Stimulated activated CD8-positive, alpha-beta memory T cell treated with anti-CD3 and anti-CD28 coated beads, Interleukin-15, amount 100 ng/mL, for 24 hours (primary cell): Measurements from ENCODE around the gene SLC14A1.
"Not testable (repeated sequence)": the region's sequence is repeated elsewhere in the genome, so short reads cannot be mapped to it uniquely, and the experiment has no call there.

Experiments used
- DNase-seq: peaks from one replicate; pipeline ENCODE4 v3.0.0-alpha.2; 2020; ENCODE audit warnings: low read depth

SLC14A1 gene

DNA sequence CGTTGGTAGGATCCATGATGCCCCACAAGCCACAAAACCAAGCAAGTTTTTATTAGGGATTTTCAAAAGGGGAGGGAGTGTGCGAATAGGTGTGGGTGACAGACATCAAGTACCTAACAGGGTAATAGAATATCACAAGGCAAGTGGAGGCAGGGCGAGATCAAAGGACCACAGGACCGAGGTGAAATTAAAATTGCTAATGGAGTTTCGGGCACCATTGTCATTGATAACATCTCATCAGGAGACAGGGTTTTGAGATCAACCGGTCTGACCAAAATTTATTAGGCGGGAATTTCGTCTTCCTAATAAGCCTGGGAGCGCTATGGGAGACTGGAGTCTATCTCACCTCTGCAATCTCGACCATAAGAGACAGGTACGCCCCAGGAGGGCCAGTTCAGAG is 33.7 kb downstream of the SLC14A1 start:
- not testable (repeated sequence) for DNase-seq

DNA sequence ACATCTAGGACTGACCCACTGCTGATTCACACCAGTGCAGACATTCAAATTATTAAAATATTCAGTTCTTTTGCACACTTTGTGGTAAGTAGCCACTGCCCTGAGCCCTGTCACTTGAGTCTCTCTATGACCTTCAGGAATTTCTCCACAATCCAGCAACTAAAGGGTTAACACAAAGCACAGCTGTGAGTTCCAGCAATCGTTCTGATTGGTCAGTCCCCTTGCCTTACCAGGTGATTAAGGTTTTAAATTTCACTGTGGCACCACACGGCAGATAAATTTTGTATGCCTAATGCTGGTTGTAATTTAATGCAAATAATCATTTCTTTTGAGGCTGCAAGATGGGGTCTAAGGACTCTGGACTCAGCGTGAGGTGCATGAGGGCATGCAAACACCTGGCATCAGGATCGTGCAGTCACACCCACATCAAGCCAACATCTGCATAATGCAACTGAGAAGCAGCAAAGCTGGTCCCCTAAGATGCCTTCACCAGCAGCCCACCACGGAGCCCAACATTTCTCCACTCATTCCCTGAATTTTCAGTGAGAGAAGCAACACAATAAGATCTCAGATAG is 36.6 kb downstream of the SLC14A1 start:
- no peak for DNase-seq

GRCh38 chr18:45761512-45762114 is 37.6 kb downstream of the SLC14A1 start:
- no peak for DNase-seq

DNA sequence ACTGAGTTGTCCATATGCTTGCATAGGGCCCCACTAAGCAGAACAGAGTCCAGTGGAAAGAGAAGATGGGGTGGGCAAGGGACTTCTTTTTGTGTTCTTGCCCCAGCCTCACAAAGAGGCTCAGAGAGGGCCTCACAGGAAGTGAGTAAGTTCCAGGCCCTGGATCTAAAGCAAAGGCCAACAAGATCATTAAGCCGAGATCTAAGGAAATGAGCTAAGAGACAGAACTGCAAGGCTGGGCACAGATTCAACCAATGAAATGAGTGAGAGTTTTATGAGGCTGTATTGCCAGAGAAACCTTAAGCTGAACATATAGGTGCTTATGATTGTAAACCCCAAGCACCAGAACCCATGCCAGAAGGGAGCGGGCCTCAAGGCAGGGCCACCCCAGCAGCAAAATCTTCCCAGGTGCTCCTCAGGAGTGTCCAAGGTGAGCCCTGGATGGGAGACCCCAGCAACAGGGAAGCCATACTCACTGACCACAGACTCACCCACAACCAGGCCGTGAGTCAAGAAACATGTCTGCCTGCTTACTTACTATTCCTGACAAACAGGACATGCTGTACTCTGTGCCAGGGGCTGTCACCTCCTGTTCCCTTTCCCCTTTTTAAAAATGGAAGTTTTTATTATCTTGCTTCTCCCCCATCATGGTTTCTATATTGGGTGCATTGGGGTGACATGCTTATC is 40.2 kb downstream of the SLC14A1 start:
- DNase-seq, result no peak

DNA sequence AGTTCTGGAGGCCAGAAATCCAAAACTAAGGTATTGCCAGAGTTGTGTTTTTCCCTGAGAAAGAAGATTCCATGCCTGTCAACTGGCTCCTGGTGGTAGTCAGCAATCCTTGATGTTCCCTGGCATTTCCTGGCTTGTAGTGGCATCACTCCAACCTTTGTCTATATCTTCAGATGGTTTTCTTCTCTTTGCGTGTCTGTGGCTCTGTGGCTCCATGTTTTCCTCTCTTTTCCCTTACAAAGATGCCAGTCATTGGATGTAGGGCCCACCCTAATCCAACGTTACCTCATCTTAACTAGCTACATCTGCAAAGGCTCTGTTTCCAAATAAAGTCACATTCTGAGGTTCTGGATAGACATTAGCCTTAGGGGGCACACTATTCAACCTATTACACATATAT is 41.8 kb downstream of the SLC14A1 start:
- DNase-seq, result no peak

DNA sequence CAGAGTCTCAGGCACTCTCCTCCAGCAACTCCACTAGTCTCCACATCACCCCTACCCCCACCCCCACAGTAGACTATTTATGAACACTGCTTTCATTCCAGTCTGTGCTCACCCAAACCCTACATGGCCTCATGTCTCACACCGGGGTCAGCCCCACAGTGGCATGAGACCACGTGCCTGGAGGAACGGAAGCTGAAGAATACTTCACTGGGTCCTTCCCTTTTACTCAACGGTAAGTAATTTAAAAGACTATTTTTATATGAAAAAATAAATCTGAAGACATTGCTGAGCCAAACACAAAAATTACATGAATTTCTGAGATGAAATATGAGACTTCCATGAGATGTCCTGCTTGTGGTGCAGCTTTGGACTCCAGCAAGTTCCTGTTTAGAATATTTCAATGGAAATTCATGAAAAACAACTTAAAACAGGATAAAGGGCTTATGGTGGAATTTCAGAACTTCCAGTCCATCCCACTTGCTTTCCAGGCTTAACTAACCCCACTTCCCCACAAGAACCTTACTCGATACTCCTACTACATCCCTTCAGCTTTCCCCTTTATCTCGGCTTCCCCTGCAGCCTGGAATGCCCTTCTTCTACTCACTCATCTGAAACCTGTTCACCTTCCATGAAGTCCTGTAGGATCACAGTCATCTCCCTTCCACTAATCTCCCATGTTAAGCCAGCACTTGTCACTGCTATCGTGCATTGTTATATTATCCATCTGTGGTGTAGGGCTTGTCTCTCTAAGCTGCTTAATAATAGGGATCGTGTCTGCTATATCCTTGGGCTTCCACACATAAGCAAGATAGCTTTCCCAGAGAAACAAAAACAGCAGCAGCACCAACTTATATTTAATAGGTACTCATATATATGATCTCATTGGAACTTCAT is 47.9 kb downstream of the SLC14A1 start:
- DNase-seq, result no peak

DNA sequence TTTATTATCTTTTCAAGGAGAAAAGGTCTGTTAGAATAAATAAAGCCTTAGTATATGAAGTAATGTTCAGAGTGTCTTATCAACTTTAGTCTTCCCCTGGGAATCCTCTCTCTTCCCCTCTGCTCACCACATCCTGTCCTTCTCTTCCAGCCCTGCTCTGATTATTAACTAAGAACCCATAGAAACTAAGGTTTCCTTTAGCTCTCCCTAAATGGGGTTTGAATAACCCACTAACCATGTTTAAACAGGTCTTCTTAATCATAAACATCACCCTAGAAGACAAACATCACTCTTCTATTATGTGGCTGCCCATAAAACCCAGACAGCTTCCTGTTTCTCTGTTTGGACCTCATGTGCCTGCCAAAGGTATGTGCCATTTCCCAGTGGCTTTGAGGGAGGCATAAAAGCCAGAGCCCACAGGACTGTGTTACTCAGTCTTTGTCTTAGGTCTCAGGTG is 50.1 kb downstream of the SLC14A1 start:
- no peak for DNase-seq

GRCh38 chr18:45775241-45775676 is 51.3 kb downstream of the SLC14A1 start:
- peak; percentile 33 for DNase-seq

- DNase-seq, result no peak
These were observed 51.8 kb downstream of the SLC14A1 start for GRCh38 chr18:45775743-45776142.

DNA sequence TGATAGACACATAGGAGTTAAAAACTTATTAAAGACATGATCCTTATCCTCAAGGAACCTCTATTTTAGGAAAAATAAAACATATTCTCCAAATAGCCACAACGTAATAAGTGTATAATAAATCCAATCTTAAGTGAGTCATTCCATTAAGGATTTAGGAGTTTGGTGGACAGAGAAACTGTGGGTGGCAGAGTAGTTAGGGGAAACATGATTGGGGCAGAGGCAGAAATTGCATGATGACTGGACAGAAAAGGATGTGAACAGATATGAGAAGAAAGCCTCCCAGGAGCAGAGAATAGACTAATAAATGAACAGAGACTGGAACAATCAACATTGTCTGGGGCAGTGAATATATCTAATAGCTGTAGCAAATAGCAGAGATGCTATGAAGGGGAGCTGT is 53.4 kb downstream of the SLC14A1 start:
- DNase-seq, result no peak

- DNase-seq, result no peak
These were observed 56.6 kb downstream of the SLC14A1 start for GRCh38 chr18:45780568-45780967.

DNA sequence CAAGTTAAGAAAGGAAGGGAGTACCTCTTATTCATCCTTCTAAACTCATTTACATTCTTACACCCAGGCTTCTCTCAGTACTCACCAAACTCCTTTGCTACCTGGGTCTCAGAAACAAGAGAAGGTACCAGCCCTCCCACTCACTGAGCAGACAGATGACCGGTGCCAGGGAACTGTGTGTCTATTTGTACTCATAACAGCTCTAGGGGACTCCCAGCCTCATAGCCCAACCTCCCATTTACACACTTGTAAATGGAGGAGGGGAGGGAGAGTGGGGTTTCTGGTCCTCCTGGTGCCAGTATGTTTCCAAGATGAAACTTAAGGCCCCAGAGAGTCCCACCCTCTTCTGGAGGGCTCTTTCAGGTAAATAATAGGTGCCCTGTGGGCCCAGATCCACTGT is 58.7 kb downstream of the SLC14A1 start:
- DNase-seq, result no peak

DNA sequence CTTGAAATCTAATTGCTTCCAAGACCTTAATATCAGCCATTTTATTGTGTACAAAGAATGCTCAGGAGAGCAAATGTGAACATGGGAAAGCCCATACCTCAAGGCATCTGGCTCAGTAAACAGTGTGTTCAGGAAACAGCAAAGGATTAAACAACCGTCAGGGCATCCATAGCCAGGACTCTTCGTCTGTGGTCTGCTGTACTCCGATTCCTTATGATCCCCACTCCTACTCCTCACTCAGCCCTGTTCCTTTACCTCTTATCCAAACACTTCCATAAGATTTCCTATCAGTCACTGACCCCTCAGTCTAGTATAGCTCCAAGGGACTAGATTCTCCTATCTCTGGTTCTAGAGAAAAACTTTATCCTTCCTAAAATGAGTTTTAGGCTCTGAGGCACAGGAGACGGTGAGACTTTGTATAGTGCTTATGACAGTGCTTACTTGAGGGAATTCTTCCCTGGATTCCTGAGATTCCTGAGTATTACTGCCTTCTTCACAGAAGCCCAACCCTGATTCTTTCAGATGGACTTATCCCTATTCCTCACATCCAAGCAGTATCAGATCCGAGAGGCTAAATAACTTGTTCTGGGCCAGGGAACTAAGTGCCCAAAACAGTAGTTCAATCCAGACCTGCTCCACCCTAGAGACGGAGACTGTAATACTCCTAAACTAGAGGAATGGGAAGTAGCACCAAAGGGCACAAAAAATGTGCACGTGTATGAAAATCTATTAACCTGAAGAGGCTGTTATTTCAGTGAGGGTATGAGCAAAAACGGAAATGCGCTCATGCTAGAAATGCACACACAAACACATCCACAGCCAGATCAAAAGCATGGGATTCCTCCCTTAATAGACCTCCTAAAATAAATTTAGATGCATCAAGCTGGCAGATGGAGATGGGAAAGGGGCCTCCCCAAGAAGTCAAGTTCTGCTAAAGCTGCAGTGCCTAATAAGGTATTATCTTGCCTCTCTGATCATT is 59.4 kb downstream of the SLC14A1 start:
- DNase-seq, result no peak

- DNase-seq, result no peak
These were observed 61.2 kb downstream of the SLC14A1 start for GRCh38 chr18:45785134-45785533.

DNA sequence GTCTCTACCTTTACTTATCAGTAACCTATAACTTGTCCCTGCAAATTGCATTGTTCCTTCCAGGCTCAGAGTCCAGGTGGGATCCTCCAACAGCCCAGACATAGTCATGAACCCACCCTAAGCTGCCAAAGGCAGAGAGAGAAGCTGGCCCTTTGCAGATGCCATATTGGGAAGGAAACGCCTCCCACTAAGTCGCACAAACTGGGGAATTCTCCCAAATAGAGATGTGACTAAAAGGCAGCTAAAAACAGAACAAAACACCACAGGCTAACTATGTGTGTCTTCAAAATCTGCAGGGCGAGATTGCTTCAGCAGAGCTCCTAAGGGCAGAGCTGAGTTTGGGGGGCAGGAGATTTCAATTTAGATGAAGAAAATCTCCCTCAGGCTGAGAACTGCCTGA is 63.0 kb downstream of the SLC14A1 start:
- no peak for DNase-seq

GRCh38 chr18:45787346-45787745 is 63.4 kb downstream of the SLC14A1 start:
- DNase-seq, result no peak

DNA sequence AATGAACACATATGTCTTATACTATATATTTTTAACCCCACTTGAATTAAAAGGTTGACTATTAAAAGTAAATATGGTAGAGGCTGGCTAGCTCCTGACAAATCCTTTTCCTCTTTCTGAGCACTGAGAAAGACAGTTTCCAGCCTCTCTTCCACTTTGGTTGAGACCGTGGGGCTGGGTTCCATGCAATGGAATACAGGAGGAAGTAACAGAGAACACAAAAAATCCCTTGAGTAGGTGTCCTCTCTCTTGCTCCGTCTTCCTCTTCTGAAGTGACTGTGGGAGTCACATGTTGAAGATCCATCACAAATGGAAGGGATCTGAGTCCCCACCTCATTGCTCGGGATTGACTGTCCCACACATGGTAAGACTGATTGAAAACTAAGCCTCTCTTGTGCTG is 64.9 kb downstream of the SLC14A1 start:
- no peak for DNase-seq

DNA sequence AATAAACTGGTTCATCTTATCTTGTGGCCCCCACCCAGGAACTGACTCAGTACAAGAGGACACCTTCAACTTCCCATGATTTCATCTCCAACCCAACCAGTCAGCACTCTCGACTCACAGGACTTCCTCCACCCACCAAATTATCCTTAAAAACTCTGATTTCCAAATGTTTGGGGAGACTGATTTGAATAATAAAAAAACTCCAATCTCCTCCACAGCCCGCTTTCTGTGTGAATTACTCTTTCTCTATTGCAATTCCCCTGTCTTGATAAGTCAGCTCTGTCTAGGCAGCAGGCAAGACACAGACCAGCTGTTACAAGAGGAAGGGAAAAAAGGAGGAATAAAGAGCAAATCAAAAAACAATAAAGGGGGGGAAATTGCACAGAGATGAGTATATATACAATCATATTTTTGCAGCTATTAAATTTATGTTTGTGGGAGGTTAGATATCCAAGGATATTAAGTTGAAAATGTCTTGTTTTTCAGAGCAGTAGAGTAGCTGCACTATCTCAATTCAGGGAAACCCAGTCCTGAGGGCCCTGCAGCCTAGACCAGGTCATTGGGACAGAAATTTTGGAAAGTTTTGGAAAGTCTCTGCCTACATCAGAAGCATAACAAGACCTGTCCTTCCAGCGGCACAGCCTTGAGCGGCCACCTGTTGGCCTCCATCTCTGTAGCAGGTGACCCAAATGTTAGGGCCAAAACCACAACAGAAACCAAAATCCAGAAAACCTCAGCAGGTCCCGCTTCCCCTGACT is 68.7 kb downstream of the SLC14A1 start:
- no peak for DNase-seq

- DNase-seq, result no peak
These were observed 69.4 kb downstream of the SLC14A1 start for GRCh38 chr18:45793264-45793965.
